AG09309 (cell line): ENCODE results near the gene ORM2.
"Not testable (repeated sequence)": the region's sequence is repeated elsewhere in the genome, so short reads cannot be mapped to it uniquely, and the experiment has no call there.

Source experiments
- DNase-seq: peaks from one replicate; pipeline ENCODE4 v3.0.0-alpha.2; 2010; ENCODE audit warnings: low read depth
- H3K4me3 ChIP-seq: 2 replicates; pipeline ENCODE4 v1.5.1; 2011; ENCODE audit warnings: mild to moderate bottlenecking, low read depth, low read length, moderate library complexity; ENCODE audit not compliant: control insufficient read depth
- TF ChIP-seq, protein P1 (sequence below): IDR thresholded peaks from 2 replicates; pipeline ENCODE4 v1.5.1; 2011; ENCODE audit warnings: mild to moderate bottlenecking, low read depth, low read length, inconsistent platforms; ENCODE audit not compliant: insufficient read depth, control insufficient read depth; ENCODE audit errors: missing control alignments

Gene ORM2

DNA sequence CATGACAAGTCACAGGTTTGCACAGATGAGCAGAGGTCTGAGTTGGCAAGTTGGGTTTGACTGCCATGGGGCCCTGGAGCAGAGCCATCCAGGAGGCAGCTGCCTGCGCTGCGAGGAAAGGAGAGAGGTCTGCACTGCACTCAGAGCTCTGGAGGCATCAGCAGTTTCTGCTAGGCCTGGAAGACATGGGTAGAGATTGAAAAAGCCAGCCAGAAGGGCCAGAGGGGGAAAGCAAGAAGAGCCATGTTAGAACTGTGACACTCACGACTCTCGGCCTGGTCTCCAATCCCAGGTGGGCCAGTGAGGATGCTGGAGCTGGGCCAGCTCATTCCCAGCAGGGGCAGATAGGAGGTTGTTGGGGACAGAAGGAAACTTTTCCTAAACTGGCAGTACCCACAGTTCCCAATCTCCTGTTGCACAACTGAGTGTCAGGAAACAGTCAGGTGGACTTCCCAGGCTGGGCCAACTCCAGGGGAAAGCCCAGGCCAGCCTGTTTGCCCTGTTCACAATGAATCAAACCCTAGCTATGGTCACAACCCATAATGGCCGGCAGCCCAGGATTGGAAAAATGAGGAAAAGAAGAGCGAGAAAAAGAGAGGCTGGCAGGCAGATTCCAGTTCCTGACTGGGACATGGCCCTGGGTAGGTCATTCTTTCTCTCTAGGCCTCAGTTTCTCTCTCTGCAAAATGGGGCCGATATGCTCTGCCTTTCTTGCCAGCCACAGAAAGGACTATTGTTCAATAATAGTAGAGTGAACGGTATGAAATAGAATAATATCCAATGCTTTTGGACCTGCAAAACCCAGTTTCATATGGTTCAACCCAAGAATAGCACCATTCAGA, 14.6 kb upstream of the ORM2 start:
- DNase-seq, result no peak
- TF ChIP-seq, protein P1, sequence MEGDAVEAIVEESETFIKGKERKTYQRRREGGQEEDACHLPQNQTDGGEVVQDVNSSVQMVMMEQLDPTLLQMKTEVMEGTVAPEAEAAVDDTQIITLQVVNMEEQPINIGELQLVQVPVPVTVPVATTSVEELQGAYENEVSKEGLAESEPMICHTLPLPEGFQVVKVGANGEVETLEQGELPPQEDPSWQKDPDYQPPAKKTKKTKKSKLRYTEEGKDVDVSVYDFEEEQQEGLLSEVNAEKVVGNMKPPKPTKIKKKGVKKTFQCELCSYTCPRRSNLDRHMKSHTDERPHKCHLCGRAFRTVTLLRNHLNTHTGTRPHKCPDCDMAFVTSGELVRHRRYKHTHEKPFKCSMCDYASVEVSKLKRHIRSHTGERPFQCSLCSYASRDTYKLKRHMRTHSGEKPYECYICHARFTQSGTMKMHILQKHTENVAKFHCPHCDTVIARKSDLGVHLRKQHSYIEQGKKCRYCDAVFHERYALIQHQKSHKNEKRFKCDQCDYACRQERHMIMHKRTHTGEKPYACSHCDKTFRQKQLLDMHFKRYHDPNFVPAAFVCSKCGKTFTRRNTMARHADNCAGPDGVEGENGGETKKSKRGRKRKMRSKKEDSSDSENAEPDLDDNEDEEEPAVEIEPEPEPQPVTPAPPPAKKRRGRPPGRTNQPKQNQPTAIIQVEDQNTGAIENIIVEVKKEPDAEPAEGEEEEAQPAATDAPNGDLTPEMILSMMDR, result no peak
- no peak overlapping the region for H3K4me3 ChIP-seq

DNA sequence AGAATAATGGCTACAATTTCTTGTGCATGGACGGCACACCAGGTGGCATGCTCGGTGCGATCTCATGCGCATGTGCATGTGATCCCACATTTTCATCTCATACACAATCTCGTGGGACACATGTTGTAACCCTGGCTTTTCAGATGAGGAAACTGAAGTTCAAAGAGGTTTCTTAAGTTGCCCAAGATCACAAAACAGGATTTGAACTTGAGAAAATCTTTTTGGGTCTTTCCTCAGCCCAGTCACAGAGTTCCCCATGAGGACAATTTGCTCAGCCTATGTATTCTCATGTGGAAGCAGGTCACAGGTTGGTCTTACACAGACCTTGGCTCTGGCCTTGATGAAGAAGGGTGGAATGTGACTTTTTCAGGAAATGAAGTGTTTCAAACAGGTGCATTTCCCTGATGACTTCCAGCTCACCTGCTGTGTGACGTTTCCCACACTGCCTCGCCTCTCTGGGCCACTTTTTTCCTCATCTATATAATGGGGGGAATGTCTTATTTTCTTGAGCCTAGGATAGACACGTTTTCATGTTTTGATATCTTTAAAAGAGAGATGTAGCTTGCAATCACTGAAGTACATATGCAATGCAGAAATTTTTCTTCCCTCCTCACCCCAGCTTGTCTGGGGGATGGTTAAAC, 13.8 kb upstream of the ORM2 start:
- H3K4me3 ChIP-seq, result no peak overlapping the region
- TF ChIP-seq, protein P1, result no peak
- no peak for DNase-seq

DNA sequence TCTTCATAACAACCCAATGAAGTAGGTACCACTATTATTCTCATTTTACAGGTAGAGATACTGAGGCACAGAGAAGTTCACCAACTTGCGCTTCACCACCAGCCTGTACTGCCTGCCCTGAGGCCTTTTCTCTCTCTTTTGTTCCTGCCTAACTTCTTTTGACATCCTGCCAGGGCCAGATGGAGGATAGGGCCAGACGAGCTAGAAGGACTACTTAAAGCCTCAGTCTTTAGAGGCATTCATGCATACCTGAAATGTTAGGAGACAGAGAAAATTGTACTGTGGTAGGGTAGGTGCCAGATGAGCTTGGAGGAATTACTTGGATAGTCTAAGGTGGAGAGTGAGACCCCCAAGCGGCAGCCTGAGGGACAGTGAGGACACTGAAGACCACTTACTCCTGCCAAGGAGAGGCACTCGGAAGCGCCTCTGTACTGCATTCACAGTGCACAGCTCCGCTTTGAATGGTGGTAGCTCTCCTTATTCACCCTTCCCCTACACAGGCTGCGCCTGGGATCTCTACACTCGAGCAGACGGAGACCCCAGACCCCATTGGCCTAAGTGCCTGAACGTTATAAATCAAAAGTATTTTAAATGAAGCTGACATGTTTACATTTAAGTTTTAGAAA, 13.0 kb upstream of the ORM2 start:
- TF ChIP-seq, protein P1, result no peak
- H3K4me3 ChIP-seq, result no peak overlapping the region
- no peak for DNase-seq

DNA sequence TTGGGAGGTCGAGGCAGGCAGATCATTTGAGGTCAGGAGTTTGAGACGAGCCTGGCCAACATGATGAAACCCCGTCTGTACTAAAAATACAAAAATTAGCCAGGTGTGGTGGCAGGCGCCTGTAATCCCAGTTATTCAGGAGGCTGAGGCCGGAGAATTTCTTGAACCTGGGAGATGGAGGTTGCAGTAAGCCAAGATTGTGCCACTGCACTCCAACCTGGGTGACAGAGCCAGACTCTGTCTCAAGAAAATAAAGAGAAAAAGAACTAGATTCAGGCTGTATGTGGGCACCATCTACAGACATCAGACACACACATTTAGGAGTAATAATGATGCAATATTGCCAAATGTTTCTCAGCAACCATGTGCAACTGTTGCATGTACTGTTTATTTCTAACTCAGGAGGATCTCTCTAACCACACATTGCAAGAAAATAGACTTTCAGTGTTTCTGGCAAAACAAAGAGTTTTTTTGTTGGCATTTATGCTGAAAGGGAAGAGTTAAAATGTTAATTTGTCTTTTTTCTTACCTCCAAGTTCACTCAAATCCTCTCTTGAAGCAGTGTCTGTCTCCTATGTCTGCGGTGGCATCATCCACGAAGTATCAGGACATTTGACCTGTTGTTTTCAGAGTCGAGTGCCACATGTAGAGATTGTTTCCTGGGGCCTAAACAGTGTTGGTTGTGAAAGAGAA, 11.9 kb upstream of the ORM2 start:
- no peak overlapping the region for H3K4me3 ChIP-seq
- peak; percentile 83 for DNase-seq
- TF ChIP-seq, protein P1, result no peak

DNA sequence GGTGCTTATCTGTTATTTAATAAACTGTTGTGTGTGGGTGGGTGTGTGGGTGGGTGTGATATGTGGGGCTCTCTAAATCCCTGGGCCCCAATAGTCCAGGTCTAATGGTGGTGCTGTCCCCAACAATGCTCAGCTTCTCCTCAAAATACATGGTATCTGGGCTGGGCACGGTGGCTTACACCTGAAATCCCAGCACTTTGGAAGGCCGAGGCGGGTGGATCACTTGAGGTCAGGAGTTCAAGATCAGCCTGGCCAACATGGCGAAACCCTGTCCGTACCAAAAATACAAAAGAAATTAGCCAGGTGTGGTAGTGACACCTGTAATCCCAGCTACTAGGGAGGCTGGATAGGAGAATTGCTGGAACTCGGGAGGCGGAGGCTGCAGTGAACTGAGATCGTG, 11.3 kb upstream of the ORM2 start:
- no peak overlapping the region for H3K4me3 ChIP-seq
- no peak for DNase-seq
- TF ChIP-seq, protein P1, result no peak

DNA sequence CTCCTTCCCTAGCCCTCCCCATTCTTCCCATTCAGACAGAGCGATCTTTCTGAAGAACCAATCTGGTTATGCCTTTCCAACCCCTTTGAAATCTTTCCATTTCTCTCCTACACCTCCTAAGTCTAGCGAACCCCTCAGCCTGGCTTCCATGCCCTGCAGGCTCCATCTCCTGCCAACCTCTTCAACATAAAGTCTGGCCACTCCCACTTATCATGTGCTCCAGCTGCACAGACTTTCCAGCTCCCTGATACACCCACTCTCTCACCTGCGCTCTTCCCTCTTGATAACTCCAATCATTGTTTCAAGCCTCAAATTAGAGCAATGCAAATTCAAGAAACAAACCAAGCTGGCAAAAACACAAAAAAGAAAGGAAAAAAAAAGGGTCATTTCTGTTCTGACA, 10.5 kb upstream of the ORM2 start:
- no peak for DNase-seq
- no peak overlapping the region for H3K4me3 ChIP-seq
- TF ChIP-seq, protein P1, result no peak

DNA sequence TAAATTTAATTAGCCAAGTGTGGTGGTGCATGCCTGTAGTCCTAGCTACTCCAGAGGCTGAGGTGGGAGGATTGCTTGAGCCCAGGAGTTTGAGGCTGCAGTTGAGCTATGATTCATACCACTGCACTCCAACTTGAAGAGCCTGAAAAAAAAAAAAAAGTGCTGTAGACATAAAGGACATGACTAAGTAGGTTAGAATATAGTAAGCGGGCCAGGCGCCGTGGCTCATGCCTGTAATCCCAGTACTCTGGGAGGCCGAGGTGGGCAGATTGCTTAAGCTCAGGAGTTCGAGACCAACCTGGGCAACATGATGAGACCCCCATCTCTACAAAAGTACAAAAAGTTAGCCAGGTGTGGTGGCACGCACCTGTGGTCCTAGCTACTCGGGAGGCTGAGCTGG, 9.0 kb upstream of the ORM2 start:
- not testable (repeated sequence) for H3K4me3 ChIP-seq, DNase-seq
